ENCODE data around the gene CNNM3.

Gene CNNM3

DNA sequence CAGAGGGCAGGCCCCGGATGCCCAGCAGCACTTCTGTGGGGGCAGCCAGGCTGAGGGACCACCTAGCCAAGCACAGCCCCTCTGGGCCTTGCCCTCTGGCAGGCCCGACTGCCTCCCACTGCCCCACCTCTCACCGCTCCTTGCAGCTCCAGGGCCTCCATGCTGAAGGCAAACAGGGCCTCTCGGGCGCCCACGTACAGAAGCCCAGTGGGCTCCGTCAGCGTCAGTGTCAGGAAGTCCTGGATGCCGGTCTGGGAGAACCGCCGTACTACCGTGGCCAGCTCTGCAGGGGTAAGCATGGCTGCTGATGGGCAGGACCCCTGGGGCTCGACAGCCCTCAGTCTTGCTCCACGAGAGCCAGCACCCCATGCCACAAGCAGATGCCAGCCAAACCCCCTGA is 50.1 kb downstream of the CNNM3 start:
- no peak for DNase-seq (ENCODE audit: low spot score)
- POLR2A ChIA-PET (ENCODE audit: low non-redundant PET) = no interaction called here
- TF ChIP-seq, protein P1, sequence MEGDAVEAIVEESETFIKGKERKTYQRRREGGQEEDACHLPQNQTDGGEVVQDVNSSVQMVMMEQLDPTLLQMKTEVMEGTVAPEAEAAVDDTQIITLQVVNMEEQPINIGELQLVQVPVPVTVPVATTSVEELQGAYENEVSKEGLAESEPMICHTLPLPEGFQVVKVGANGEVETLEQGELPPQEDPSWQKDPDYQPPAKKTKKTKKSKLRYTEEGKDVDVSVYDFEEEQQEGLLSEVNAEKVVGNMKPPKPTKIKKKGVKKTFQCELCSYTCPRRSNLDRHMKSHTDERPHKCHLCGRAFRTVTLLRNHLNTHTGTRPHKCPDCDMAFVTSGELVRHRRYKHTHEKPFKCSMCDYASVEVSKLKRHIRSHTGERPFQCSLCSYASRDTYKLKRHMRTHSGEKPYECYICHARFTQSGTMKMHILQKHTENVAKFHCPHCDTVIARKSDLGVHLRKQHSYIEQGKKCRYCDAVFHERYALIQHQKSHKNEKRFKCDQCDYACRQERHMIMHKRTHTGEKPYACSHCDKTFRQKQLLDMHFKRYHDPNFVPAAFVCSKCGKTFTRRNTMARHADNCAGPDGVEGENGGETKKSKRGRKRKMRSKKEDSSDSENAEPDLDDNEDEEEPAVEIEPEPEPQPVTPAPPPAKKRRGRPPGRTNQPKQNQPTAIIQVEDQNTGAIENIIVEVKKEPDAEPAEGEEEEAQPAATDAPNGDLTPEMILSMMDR (conservative IDR thresholded peaks at IDR 0.05; ENCODE audit: low read depth) = no peak
- peak overlapping the region; percentile 89 for H3K27ac ChIP-seq
- CTCF ChIA-PET = interaction anchor here (0.7 to 0.8 kb wide), 2 partner anchors 11 to 89 kb away, joined by 3 to 4 read pairs; no protein-coding TSS in a partner anchor

DNA sequence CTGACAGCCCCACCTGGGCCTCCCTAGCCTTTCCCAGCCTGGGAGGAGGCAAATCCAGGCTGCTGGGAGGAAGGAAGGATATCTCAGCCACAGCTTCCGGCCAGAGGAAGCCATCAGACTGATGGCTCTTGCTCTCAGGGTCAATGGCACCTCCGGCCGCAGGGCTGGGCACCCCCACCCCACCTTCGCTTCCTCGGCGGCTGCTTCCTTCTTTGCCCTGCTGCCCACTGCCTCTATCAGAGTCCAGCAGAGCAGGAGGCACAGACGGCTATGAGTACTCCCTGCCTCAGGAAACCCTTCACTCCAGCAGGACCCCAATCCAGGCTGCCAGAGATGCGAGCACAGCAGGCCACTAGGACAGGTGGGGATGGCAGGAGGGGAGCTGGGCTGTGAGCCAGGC is 50.5 kb downstream of the CNNM3 start:
- TF ChIP-seq, protein P1 (conservative IDR thresholded peaks at IDR 0.05; ENCODE audit: low read depth) = no peak
- POLR2A ChIA-PET (ENCODE audit: low non-redundant PET) = no interaction called here
- H3K27ac ChIP-seq = peak overlapping the region; percentile 89
- CTCF ChIA-PET = interaction anchor here (0.7 to 0.8 kb wide), 2 partner anchors 11 to 89 kb away, joined by 3 to 4 read pairs; no protein-coding TSS in a partner anchor
- DNase-seq (ENCODE audit: low spot score) = no peak

DNA sequence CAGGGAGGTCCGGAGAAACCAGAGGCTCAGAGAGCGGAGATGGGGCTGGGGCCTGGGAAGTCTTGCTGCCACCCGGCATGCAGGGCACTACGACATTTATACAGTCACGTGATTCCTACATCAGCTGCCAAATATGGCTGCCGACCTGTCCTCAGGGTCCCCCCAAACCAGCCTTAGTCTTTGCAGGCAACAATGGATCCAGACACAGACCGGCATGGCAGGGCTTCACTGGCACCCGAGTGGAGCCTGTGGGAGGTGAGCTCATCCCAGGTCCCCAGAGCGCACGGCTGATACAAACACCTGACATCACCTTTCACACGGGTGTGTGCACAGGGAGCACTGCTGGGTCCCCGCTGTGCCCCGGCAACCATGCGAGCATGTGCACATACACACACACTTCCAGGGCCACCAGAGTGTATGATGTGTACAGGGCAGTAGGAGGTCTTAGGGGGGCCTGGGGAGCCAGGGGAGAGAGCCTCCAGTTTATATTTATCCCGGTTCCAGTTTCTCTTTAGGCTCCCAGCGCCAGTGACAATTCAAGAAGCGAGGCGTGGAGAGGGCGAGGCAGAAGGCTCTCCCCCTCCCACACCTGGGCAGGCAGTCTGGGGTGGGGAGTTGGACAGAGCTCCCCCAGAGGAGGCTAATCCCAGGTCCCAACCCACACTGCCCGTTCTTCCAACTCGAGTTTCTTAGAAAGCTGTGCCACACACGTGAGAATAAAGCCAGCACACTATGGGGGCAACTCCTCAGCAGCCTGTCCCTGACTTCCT is 51.1 kb downstream of the CNNM3 start:
- TF ChIP-seq, protein P1 (conservative IDR thresholded peaks at IDR 0.05; ENCODE audit: low read depth) = no peak
- ChIA-PET POLR2A (ENCODE audit: low non-redundant PET) (interaction anchor here (1.6 kb wide), 1 partner anchor 9 kb away, joined by 9 read pairs; the partner anchor contains the start of gene ANKRD39), CTCF (interaction anchor here (1.4 to 3.1 kb wide), 3 partner anchors 9 to 83 kb away, joined by 7 to 27 read pairs (median 12); partner anchors contain the start of gene ANKRD39)
- no peak for DNase-seq (ENCODE audit: low spot score)
- H3K27ac ChIP-seq = peak overlapping the region; percentile 89

DNA sequence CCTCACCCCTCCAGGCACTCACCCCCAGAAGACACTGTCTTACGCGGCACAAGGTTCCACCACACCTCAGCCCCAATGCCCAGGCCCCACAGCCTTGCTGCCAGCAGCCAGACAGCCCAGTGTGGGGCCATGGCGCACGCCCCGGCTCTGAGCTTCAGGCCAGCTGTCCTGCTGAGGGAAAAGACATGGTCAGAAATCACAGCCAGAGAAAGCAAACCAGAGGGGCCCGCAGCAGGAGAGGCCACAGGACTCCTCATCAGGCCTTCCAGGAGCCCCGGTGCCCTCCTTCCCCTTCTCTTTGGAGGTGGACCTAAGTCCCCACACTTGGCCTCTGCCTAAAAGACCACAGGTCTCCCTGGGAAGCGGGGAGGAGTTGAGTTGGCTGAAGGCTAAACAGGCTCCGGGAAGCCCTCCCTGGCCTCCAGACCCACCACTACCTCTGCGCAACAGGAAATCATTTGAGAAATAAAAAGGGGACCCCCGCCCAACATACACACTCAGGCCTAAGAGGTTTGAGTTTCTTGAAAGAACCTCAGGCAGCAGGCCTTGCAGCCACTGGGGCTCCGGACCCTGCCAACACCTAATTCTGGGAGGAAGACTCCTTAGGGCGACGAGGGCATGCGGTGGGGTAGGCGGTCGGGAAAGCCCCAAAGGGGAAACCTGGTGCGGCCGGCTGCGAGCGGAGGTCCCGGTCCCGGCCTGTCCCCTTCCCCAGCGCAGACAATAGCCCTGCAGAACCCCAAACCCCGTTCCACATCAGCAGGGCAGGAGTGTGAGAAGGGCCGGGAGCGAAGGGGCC is 51.9 kb downstream of the CNNM3 start:
- POLR2A ChIA-PET (ENCODE audit: low non-redundant PET) = interaction anchor here (0.6 to 1.6 kb wide), 3 partner anchors 10 to 166 kb away, joined by 3 to 9 read pairs (median 7); partner anchors contain the start of gene ANKRD39
- CTCF ChIA-PET = interaction anchor here (0.6 to 3.1 kb wide), 13 partner anchors 10 to 82 kb away, joined by 3 to 27 read pairs (median 4); partner anchors contain the start of gene ANKRD39
- peak overlapping the region; percentile 89 for H3K27ac ChIP-seq
- TF ChIP-seq, protein P1 (conservative IDR thresholded peaks at IDR 0.05; ENCODE audit: low read depth) = no peak
- no peak for DNase-seq (ENCODE audit: low spot score)

DNA sequence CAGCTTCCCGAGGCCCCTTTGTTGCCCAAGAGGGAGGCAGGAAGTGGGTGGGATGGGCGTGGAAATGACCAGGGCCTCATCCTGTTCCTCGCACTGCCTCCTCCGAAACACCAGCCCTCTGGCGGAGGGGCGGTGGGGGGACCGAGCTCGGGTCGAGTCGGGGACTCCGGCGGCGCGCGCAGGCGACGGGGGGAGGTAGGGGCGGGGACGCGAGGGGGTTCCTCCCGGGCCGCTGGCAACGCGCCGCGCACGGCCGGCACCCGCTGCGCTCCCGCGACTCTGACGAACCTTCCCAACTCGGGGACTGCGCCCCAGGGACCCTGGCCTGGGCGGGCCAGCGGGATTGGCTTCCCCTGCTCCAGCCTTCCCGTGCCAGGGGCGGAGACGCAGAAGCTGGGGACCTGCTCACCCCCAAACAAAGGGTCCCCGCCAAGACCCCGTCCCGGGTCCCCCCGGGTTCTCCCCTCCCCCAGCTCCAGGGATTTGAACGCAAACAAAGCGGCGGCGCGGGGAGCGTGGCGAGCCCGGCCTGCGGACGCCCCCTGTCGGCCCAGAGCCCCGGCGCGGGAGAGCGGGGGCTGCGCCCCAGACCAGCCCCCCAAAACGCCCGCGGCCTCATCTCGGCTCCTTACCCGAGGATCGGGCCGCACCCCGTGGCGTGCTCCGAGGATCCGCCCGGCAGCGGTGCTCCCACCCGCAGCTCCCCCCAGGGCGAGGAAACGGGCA is 52.6 kb downstream of the CNNM3 start:
- H3K27ac ChIP-seq = peak overlapping the region; percentile 89
- TF ChIP-seq, protein P1 (conservative IDR thresholded peaks at IDR 0.05; ENCODE audit: low read depth) = peak; percentile 72
- ChIA-PET POLR2A (ENCODE audit: low non-redundant PET) (interaction anchor here (0.6 to 1.6 kb wide), 3 partner anchors 11 to 167 kb away, joined by 3 to 9 read pairs (median 7); partner anchors contain the start of gene ANKRD39), CTCF (interaction anchor here (0.6 to 3.1 kb wide), 15 partner anchors 11 to 320 kb away, joined by 3 to 27 read pairs (median 3); partner anchors contain the start of gene ANKRD39)
- DNase-seq (ENCODE audit: low spot score) = peak; percentile 82
